Adrenal gland (tissue), 5 donors: ENCODE data around the gene MROH8.

Experiments
- POLR2A ChIP-seq, 2 donors: fragments of 450-650 bp; IDR thresholded peaks; one replicate each; pipeline ENCODE4 v1.6.1; 2017; ENCODE audit warnings: antibody characterized with exemption in 2 of 2, mild to moderate bottlenecking in 2 of 2, moderate library complexity in 1 of 2
- TF ChIP-seq, protein P1 (sequence below), 6 experiments: fragments of 450-650 bp in 4 of 6; fragments of 200-600 bp in 2 of 6; sonication (generic) in 1 of 6; IDR thresholded peaks; 1 replicate in 5 of 6; 2 replicates in 1 of 6; pipeline versions ENCODE4 v1.5.1 to v1.8.0; 2016 to 2021; ENCODE audit warnings: antibody characterized with exemption in 6 of 6, mild to moderate bottlenecking in 2 of 6, moderate library complexity in 1 of 6
- donor health status: DM: no; HTN: no; CAD: no.

DNA sequence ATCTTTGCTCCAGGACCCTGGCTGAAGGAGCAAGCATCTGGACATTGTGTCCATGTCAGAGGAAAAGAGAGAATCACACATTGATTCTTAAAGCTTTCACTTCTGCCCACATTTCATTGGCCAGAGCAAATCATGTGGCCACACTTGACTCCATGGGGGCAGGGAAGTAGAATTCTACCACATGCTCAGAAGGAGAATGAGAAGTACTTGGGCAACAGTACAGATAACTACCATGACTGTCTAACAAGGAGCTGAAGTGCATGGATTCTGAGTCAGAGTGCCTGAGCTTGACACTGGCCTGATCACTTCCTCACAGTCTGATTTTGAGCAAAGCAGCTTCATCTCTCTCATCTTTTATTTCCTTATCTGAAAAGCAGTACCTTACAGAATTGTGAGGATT, 43.7 kb upstream of the MROH8 start:
- TF ChIP-seq, protein P1, sequence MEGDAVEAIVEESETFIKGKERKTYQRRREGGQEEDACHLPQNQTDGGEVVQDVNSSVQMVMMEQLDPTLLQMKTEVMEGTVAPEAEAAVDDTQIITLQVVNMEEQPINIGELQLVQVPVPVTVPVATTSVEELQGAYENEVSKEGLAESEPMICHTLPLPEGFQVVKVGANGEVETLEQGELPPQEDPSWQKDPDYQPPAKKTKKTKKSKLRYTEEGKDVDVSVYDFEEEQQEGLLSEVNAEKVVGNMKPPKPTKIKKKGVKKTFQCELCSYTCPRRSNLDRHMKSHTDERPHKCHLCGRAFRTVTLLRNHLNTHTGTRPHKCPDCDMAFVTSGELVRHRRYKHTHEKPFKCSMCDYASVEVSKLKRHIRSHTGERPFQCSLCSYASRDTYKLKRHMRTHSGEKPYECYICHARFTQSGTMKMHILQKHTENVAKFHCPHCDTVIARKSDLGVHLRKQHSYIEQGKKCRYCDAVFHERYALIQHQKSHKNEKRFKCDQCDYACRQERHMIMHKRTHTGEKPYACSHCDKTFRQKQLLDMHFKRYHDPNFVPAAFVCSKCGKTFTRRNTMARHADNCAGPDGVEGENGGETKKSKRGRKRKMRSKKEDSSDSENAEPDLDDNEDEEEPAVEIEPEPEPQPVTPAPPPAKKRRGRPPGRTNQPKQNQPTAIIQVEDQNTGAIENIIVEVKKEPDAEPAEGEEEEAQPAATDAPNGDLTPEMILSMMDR (IDR thresholded peaks at IDR 0.05), result no peak
- TF ChIP-seq POLR2A (IDR thresholded peaks at IDR 0.05), result no peak
